ENCODE results near the gene KRT74.

The KRT74 gene

GRCh38 chr12:52518574-52519386, 54.9 kb downstream of the KRT74 start:
- Histone ChIP-seq H3K4me3 (ENCODE audit: low read depth, low read length) (no peak overlapping the region), H3K27me3 (ENCODE audit: insufficient read depth, low read depth, severe bottlenecking) (peaks cover 95% of the 10 kb centered on the region), H3K27ac (no peak overlapping the region), H3K36me3 (no peaks in the 10 kb centered on the region), H3K9me3 (ENCODE audit: severe bottlenecking) (no peaks in the 10 kb centered on the region)
- TF ChIP-seq, protein P1, sequence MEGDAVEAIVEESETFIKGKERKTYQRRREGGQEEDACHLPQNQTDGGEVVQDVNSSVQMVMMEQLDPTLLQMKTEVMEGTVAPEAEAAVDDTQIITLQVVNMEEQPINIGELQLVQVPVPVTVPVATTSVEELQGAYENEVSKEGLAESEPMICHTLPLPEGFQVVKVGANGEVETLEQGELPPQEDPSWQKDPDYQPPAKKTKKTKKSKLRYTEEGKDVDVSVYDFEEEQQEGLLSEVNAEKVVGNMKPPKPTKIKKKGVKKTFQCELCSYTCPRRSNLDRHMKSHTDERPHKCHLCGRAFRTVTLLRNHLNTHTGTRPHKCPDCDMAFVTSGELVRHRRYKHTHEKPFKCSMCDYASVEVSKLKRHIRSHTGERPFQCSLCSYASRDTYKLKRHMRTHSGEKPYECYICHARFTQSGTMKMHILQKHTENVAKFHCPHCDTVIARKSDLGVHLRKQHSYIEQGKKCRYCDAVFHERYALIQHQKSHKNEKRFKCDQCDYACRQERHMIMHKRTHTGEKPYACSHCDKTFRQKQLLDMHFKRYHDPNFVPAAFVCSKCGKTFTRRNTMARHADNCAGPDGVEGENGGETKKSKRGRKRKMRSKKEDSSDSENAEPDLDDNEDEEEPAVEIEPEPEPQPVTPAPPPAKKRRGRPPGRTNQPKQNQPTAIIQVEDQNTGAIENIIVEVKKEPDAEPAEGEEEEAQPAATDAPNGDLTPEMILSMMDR (IDR thresholded peaks at IDR 0.05; ENCODE audit: low read depth, low read length), result no peak
- no peak for DNase-seq

GRCh38 chr12:52517888-52518287, 55.8 kb downstream of the KRT74 start:
- TF ChIP-seq, protein P1 (IDR thresholded peaks at IDR 0.05; ENCODE audit: low read depth, low read length), result no peak
- H3K27me3 ChIP-seq (ENCODE audit: insufficient read depth, low read depth, severe bottlenecking), result peaks cover 95% of the 10 kb centered on the region
- no peak for DNase-seq
- H3K4me3 ChIP-seq (ENCODE audit: low read depth, low read length), result no peak overlapping the region
- no peaks in the 10 kb centered on the region for H3K36me3 ChIP-seq
- H3K27ac ChIP-seq, result no peak overlapping the region
- no peaks in the 10 kb centered on the region for H3K9me3 ChIP-seq (ENCODE audit: severe bottlenecking)

DNA sequence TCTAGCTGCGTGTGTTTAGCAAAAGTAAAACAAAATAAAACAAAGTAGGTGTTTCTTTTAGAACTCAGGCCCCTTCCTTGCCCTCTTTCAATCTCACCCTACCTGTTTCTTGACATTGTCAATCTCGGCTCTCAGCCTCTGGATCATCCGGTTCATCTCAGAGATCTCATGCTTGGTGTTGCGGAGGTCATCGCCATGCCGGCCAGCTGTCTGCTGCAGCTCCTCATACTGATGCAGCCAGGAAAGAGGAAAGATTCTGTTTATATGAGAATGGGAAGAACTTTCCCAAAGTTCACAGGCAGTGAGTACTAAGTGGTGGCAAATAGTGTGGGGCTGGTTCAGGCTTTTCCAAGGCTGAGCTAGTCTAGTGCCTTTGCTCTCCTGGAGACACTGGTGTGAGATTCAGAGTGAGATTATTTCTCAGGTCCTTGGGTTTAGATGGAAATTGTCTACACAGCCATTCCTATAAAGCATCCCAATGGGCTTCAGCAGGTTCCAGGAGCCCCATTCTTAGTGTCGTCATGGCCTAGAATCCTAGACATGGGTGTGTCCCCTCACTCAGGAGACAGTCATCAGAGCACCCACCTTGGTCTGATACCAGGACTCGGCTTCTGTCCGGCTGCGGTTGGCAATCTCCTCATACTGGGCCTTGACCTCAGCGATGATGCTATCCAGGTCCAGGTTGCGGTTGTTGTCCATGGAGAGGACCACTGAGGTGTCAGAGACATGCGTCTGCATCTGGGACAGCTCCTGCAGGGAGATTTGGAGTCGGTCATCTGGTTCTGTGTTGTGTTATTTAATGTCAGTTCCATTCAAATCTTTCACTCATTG, 56.4 kb downstream of the KRT74 start:
- peaks cover 94% of the 10 kb centered on the region for H3K27me3 ChIP-seq (ENCODE audit: insufficient read depth, low read depth, severe bottlenecking)
- no peak overlapping the region for H3K27ac ChIP-seq
- no peaks in the 10 kb centered on the region for H3K36me3 ChIP-seq
- H3K9me3 ChIP-seq (ENCODE audit: severe bottlenecking), result no peaks in the 10 kb centered on the region
- no peak for DNase-seq
- TF ChIP-seq, protein P1 (IDR thresholded peaks at IDR 0.05; ENCODE audit: low read depth, low read length), result no peak
- H3K4me3 ChIP-seq (ENCODE audit: low read depth, low read length), result no peak overlapping the region

DNA sequence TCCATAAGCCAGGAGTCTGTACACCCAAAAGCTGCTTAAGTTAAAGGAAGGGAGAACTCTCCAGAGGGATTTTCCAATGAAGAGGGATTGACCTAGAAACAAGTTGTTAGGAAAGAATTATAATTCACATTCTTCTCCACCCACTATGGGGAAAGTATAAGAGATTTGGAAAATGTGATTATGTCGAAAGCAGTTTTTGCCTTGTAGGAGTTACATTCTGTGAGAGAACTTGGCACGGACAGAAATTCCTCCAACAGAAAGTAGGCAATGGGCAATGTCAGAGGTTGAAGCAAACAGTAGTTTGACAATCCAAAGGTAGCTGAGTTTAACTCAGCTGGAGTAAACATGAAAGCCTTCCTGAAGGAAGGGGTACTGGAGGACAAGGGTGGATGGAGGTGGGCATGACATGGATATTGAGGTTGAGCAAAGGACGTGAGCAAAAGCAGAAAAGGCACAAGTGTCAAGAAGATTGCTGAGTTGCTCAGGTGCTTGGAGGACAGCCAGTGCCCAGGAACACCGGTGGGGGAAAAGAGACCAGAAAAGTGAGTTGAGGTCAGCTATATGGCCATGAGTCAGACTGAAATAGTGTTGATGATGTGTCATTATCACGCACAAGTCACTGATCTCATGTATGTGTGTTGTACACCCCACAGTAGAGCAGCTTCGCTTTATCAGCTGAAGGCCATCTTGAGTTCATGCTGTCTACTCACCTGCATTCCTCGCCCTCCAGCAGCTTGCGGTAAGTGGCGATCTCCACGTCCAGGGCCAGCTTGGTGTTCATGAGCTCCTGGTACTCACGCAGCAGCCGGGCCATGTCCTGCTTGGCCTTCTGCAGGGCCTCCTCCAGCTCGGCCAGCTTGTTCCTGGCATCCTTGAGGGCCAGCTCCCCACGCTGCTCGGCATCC, 57.5 kb downstream of the KRT74 start:
- no peak overlapping the region for H3K27ac ChIP-seq
- peaks cover 4% of the 10 kb centered on the region for H3K9me3 ChIP-seq (ENCODE audit: severe bottlenecking)
- DNase-seq, result no peak
- TF ChIP-seq, protein P1 (IDR thresholded peaks at IDR 0.05; ENCODE audit: low read depth, low read length), result no peak
- no peaks in the 10 kb centered on the region for H3K36me3 ChIP-seq
- no peak overlapping the region for H3K4me3 ChIP-seq (ENCODE audit: low read depth, low read length)
- peaks cover 95% of the 10 kb centered on the region for H3K27me3 ChIP-seq (ENCODE audit: insufficient read depth, low read depth, severe bottlenecking)

All from WERI-Rb-1 (cell line).